ENCODE measurements around the gene MID1.
A peak's percentile ranks its signal among the peaks of the same experiment; 100 is the strongest.

The MID1 gene, protein sequence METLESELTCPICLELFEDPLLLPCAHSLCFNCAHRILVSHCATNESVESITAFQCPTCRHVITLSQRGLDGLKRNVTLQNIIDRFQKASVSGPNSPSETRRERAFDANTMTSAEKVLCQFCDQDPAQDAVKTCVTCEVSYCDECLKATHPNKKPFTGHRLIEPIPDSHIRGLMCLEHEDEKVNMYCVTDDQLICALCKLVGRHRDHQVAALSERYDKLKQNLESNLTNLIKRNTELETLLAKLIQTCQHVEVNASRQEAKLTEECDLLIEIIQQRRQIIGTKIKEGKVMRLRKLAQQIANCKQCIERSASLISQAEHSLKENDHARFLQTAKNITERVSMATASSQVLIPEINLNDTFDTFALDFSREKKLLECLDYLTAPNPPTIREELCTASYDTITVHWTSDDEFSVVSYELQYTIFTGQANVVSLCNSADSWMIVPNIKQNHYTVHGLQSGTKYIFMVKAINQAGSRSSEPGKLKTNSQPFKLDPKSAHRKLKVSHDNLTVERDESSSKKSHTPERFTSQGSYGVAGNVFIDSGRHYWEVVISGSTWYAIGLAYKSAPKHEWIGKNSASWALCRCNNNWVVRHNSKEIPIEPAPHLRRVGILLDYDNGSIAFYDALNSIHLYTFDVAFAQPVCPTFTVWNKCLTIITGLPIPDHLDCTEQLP

DNA sequence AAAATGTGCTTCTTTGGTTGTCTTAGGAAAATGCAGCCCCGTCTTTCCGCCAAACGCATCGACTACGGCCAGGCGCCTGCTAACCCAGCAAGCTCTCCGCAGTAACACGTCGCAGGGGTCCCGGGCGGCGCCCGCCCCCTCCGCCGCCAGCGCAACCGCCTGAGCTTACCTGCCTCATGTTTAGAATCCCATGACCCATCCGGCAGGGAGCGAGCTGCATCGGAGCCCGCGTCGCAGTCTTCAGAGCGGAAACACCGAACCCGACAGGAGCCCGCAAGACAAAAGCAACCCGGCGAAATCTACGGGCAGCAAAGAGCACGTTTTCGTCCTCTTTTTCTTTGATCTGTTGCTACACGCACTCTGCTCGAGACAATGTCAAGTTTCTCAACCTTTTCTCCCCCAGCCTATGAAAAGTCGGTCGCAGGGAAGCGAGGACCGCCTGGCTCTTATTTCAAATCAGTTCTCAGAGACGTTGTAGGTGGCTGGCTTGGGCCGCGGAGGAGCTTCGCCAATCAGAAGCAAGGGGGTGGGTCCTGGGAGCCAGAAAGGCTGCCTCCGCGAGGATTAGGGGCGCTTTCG is at the start of gene MID1:
Gene MID1 (minus strand): TSS at position 465 of the 579 bp plus-strand sequence. CDS start 53,038 bp downstream, outside the sequence.
- DNase-seq = peak; percentile 69

DNA sequence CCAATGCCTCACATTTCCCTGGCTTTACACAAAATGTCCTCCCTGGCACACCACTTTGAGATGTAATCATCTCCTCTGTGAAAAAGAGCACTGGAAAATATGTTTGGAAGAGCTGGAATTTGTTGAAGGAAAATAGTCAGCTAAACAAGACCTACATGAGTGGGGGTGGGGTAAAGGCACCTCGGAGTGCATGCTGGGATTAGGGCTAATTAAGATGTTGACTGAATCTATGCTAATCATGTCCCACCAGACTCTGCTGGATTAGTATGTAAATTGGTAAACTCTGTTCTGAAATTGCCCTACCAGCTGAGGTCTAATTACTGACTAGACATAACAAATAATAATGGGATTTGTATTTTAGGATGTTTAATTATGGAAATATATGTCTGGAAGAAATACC is 46.8 kb upstream of the MID1 start:
- DNase-seq = no peak

DNA sequence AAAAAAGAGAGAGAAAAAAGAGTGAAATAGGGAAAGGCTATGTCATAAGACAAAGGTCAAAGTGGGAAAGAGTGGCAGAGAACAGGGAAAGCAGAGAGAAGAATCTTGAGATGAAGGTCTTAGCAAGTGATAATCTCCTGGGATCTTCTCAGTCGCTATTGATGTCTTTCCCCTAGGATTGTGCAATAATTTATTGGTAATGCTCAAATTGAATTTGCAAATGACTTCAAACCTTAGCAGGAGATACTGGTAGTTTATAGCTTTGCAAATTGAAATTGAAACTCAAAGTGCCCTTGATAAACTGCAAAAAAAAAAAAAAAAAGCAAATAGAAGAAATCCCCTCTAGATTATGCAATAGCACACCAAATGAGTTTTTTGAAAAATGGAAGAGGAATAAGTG is 45.7 kb upstream of the MID1 start:
- no peak for DNase-seq

DNA sequence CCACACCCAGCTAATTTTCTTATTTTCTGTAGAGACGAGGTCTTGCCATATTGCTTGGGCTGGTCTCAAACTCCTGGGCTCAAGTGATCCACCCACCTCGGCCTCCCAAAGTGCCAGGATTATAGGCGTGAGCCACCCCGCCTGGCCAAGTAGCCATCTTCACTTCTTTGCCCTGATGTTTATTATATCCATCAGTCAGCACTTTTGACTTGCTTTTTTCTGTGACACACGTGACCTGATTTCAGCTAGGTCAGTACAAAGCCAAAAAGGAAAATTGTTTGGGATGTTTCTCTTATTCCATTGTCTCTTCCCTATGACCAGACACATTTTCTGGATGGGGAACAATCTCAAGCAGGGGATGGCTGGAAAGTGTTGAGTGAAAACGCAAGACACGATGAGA is 45.3 kb upstream of the MID1 start:
- no peak for DNase-seq

DNA sequence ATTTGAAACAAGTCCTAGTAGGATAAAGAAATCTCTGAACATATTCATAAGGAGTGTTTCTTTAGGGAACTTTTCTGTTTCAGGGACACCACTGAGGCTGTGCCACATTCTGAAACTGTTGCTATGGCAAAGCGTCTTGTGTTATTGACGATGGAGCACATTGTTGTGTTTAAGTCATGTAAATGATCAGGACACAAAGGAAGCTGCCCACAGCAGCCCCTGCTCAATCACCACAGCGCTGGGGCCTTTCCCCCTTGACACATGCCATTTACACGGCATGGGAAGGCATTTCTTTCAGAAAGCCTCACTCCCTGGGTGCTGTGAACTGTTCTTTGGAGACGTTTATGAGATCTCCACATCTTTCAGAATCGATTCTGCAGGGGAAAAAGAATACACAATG is 39.8 kb upstream of the MID1 start:
- DNase-seq = no peak

DNA sequence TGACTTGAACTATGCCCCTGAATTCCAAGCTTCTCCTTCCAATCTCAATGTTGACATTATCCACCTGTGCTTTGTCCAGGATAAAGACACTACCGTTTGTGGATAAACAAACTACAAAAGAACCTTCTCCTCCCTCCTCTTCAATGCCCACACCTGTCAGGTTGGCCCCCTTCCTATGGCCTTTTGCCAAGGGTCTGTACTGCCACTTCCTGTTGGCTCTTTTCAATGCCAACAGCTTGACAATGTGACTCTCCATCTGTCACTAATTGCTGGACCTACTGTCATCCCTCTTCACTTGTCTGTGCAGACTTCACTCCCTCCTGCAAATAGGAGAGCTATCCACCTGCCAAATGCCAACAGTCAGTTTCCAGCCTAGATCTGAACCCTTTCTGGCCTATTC is 35.8 kb upstream of the MID1 start:
- DNase-seq = peak; percentile 89

DNA sequence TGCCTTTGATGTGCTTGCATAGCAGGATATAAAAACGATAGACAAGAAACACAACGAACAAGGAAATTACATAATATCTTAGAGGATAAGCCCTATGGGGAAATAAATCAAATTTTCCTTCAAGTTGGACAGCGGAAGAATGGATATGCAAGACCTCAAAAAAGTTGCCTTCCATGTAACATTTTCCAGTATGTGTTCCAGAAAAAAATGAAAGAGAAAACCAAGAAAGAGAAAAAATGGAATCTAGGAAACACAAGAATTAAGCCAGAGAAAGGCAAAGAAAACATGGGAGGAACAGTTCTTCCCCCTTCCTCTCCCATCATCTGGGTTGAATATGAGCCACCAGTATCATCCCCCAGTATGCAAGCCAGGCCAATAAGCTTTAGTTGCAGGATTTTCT is 34.6 kb upstream of the MID1 start:
- no peak for DNase-seq

DNA sequence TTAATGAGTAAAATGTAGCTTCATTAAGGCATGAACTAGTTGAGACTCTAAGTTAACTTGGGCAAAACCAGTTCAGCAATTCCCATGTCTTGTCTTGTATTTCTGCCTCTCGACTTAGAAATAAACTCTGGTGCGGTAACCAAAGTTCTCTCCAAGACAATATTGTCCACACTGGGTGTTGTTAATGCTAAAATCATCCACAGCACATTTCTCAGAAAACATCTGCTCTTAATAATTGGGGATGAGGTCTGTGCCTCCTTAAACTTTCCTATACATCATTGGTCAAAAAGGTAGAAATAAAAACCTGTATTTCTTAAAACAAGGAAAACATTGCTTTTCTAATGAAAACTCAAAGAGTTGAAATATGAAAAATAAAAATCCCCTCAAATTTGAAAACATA is 32.9 kb upstream of the MID1 start:
- no peak for DNase-seq

DNA sequence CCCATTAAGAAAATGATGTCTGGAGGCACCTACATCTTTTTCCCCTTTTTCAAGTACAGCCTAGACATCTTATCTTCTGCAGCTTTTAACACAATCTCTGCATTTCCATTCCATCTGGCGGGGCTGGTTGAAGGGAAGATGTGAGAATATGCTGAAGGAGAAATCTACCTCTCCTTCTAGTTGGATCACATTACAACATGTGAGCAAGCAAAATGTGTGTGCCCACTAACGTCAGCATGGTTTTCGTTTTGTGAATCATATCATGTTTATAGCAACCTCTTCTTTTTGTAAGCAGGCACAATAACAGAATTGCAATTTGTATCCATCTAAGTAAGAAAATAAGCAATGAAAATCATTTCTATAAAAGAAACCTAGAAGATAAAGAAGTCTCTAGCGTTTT is 28.9 kb upstream of the MID1 start:
- DNase-seq = no peak

DNA sequence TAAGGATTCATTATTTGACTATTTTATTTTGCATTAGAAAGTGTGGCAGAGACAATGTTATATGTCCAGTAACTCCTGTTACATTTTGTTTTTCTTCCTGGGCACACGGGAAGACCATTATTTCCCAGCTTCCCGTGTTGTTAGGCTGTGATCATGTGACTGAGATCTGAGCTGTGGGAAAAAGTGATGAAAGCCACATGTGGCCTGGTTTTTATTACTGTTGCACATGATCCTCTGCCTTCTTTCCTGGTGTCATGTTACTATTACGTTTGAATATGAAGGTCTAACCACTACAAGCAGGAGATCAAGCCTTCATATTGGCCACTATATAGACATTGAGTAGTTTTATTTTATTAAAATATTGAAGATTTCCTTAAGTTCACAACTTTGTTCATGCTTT is 28.2 kb upstream of the MID1 start:
- peak; percentile 16 for DNase-seq

DNA sequence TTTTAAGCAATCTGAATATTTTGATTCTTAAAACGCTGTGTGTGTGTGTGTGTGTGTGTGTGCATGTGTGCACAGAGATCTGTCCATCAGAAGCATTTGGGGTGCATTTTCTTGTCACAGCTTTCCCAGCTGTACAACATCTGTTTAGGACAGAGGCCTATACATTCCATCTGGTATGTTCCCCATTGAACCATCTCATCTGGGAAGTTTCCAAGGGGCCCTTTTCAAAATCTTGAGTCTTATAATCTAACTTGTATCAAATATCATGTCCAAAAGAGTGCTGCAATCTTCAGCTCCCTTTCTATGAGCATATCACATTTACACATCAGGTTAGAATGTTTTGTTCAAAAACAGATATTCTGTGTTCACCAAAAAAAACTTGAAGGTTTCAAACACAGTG is 16.5 kb upstream of the MID1 start:
- DNase-seq = no peak

DNA sequence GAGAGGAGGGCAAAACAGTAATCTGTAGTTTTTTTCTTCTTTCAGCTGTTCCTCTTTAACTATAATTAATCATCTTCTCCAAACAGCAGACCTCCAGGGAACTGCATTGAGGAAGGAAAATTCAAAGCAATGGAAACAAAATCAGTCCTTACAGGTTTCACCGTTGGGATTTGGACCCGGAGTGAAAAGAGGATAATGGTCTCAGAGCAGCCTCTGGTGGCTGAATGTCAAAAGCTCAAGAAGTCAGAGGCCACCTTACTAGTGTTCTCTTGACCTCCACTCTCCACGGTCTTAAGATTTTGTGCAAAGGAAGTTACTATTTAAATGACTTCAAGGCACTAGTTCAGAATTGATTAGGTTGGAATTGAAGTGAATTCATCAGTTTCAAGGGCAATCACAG is 16.0 kb upstream of the MID1 start:
- DNase-seq = peak; percentile 19

DNA sequence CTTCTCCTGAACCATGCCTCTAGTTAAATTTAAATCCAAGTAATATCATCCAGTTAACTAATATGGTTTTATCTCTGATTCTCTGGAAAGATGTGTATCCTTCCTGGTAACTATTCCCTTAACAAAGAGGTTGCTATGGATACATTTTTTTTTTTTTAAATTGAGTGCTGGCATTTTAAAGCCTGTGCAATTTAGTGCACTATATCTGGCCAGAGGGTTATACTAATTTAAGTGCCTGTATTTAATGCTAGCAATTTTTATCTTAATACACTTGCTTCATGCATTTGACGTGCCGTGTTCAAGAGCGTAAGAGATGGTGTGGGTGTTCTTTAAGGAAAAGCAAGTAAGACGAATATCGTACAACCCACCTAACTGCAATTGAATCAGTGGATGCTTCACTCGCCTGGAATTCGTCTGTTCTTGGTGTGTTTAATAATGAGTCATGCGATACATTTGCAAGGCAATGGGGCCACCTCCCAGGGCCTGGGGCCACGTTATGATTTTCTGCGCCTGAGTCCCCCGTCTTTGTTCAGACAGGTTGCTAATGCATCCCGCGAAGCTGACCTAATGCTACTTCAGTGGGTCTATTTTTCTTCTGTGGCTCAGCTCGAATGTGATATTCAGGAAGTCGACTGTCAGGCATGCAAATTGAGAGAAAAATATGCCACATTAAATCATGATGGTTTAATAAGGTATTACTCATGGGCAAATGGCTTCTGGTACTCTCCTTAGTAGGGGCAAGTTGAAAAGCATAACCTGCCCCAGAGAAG is 14.2 kb upstream of the MID1 start:
- no peak for DNase-seq

DNA sequence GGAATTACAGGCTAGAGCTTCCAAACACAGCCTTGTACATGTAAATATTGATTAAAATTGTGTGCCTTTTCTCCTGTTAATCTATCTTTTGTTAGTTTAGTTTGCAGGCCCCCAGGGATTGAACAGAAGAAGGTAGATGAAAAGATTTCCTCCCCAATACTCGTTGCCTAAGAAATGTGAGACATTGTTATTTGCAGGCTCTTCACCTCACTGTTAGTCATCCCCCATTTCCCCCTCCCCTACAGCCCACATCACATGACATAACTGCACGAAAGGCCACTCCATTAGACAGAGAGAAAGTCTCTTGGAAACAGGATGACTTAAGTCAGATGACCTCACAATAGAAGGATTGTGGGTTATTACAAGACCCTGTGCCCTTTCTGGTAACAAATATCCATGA is 13.3 kb upstream of the MID1 start:
- DNase-seq = peak; percentile 62

DNA sequence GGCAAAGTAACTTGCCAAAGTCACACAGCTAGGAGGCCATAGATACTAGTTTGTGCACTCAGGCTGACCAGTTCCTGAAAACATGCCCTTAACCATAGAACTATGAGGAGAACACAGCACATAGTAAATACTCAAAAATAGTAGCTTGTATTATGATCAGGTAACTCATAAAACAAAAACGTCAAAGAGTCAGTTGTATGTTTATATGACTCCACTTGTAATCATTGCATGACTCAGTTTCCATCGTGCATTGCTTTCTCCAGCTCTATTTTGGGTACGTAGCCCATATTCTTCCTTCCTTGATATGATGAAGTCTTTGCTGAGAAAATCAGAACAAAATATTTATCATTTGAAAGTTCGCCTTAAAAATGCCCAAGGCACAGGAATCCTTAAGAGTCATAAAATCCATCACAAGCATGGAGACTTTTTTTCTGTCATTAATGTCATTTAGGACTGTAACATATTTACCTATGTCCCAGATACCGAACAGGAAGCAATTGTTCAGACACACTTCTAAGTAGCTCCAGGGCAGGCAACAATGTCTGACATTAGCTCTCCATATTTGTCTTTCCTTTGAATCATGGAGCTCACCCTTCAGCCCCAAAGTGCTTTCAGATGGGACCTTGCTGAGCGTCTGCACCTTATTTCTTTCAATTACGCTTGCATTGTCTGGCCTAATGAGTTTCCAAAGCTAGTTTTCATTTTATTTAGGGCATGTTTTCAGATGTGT is 11.2 kb upstream of the MID1 start:
- no peak for DNase-seq

DNA sequence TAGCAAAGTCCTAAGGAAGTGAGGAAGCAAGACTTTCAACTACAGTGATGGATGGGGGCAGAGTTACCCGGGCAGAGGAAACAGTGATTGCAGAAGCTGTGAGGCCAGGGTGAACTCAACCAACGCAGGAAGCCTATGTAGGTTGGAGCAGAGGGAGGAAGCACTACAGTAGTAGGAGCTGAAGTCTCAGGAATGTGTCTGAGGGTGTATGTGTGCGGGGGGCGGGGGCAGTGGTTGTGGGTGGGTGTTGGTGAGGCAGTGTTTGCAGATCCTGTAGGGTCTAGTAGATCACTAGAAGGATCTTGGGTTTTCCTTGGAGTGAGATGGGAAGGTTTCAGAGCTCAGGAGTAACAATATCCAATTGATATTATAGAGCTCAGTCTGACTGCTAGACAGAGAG is 9.9 kb upstream of the MID1 start:
- no peak for DNase-seq

DNA sequence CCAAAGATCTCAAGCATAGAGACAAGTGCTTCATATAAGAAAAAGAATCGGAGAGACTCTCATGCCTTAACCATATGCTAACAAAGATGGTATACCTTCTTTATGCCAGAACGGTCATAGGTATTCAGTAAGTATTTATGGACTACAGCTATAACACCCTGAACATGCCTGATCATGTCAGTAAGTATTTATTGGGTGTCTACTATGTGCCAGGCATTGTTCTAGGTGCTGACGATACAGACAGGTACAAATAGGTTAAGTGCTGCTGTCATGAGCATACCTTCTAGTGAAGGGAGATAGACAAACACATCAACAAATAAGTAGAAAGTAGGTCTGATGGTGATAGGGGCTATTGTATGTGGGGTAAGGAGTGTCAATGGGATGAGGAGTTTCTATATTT is 9.5 kb upstream of the MID1 start:
- DNase-seq = no peak

DNA sequence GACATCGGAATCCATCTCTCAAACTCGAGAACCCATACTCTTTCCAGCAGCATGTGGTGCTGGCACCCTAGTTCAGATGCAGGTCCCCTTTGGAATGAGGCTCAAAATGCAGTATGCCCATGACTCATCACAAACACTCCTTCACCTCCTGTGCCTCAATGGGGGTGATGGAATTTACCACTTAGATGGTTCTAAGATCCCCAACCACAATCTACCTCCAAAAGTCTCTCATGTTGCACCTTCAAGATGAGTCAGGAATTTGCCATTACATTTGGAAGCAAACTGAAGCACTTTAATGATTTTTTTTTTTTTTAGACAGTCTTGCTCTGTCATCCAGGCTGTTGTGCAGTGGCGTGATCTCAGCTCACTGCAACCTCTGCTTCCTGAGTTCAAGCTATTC is 8.5 kb upstream of the MID1 start:
- DNase-seq = no peak

DNA sequence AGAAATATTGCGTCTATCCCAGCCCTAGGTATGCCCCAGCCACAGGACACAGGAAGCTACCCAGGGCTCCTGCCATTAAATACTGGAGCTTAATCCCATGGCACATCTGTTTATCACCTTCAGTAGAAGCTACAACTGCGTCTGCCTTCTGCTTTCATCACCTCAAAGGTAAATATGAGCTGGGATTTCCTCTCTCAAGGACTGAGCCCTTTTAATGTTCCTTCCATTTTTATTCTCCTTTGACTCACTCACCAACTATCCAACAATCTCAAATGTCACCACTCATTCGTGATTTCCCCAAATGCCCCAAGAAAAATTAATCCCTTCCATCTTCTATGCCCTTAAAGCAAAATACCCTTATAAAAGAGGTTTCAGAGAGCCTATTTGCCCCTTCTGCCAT is 1.8 kb upstream of the MID1 start:
- no peak for DNase-seq

DNA sequence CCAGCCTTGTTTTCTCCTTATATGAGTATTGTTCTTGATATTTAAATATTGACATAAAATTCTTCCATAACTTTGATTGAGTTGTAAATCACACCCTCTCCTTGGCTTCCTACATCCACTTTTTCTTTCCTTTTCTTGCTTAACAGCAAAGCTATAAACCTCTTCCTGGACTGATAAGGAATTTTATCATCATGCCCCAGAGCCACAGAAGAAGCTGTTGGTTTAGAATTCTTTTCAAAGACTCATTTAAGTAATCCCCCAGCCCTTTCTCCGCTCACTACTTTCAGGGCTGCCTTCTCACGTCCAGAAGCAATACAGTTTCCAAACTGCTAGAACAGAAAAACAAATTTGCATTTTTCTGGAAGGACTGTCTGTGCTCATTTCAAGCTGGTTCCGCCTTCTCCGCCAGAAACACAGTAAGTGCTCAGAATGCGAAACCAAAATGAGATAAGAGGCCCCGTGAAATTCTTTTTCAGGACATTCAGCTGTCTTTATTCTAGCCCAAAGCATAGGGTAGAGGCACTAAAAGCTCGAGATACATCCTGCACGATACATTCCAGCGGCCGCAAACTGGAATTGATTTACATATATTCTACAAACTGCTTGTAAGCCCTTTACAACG is 849 bp downstream of the MID1 start:
- DNase-seq = no peak

DNA sequence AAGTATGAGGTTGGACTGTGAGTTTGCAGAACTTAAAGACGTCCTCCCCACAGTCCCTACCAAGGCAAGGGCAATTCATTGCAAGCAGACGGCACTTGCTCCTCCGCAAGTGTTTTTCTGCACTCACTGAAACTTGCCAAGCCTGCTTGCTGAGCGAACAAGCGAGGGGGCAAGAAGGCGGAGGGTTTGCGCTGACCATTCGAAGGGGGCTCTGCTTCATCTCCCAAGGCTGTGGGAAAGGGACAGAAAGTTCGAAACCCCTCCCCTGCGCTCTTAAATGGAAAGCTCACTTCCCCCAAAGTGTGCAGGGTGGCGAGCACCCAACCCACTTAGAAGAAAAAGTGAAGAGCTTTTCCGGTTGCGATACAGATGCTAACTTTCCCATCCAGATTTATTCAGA is 1.4 kb downstream of the MID1 start:
- no peak for DNase-seq

DNA sequence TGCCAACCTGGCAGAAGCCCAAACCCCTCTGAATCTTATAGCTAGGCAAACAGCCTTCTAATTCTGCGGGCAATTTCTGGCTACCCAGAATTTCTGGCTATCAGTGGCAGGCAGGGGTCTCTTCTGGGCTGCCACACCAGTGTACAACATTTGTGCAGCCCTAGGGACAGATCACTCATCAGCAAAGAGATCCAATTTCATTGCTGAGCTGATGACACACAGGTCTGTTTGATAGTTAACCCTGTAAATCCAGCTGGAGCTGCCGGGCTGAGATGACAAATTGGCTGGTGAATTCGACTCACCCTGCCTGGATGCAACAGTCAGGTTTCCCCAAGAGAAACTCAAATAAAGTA is 2.4 kb downstream of the MID1 start:
- peak; percentile 38 for DNase-seq
